Activated effector memory CD4-positive, alpha-beta T cell treated with Interleukin-2 at 50 U/mL for 16 hours (primary cell): ENCODE results near the gene GNAQ.
A peak's percentile ranks its signal among the peaks of the same experiment; 100 is the strongest.

Experiments used
- DNase-seq: peaks from one replicate; pipeline ENCODE4 v3.0.0-alpha.2; 2020

Gene GNAQ

GRCh38 chr9:78031444-78031892, at the start of gene GNAQ:
GNAQ (minus strand) TSS chr9:78031811; CDS start chr9:78031235, 576 bp downstream.
- DNase-seq = no peak

GRCh38 chr9:78074385-78075291, 43.0 kb upstream of the GNAQ start:
- no peak for DNase-seq

- DNase-seq = no peak
These were observed 42.1 kb upstream of the GNAQ start for GRCh38 chr9:78073722-78074121.

- DNase-seq = no peak
These were observed 41.1 kb upstream of the GNAQ start for GRCh38 chr9:78072586-78073199.

GRCh38 chr9:78070521-78070920, 38.9 kb upstream of the GNAQ start:
- DNase-seq = no peak

GRCh38 chr9:78064075-78064474, 32.5 kb upstream of the GNAQ start:
- DNase-seq = no peak

- no peak for DNase-seq
These were observed 31.1 kb upstream of the GNAQ start for GRCh38 chr9:78062710-78063109.

GRCh38 chr9:78054218-78054617, 22.6 kb upstream of the GNAQ start:
- DNase-seq = peak; percentile 31

GRCh38 chr9:78053627-78054026, 22.0 kb upstream of the GNAQ start:
- no peak for DNase-seq

GRCh38 chr9:78050421-78050820, 18.8 kb upstream of the GNAQ start:
- DNase-seq = no peak

GRCh38 chr9:78049484-78049883, 17.9 kb upstream of the GNAQ start:
- no peak for DNase-seq

GRCh38 chr9:78047106-78047505, 15.5 kb upstream of the GNAQ start:
- DNase-seq = no peak

- DNase-seq = no peak
These were observed 14.5 kb upstream of the GNAQ start for GRCh38 chr9:78046112-78046511.

GRCh38 chr9:78044886-78045285, 13.3 kb upstream of the GNAQ start:
- DNase-seq = no peak

- DNase-seq = no peak
These were observed 12.6 kb upstream of the GNAQ start for GRCh38 chr9:78044189-78044588.

GRCh38 chr9:78041971-78042370, 10.4 kb upstream of the GNAQ start:
- DNase-seq = no peak

- DNase-seq = no peak
These were observed 9.1 kb upstream of the GNAQ start for GRCh38 chr9:78040726-78041125.

- no peak for DNase-seq
These were observed 7.1 kb upstream of the GNAQ start for GRCh38 chr9:78038620-78039300.

GRCh38 chr9:78035383-78035993, 3.9 kb upstream of the GNAQ start:
- no peak for DNase-seq

GRCh38 chr9:78033870-78034269, 2.3 kb upstream of the GNAQ start:
- DNase-seq = no peak

- DNase-seq = no peak
These were observed 1.3 kb upstream of the GNAQ start for GRCh38 chr9:78032730-78033457.

GRCh38 chr9:78031893-78032729, 500 bp upstream of the GNAQ start:
- peak; percentile 62 for DNase-seq
